ENCODE data around the gene KHK. TPM values are rescaled to one million over a fixed set of nuclear protein-coding genes. Genes with fewer than 3 reads are reported as not detected.

The KHK gene
- 7.8 to 11.8 TPM (median 9.5 TPM) in 5 replicates for total RNA-seq (2022; extraction: Qiagen RNA extraction; ENCODE audit: low read depth)

GRCh38 chr2:27086724-27087593, at the start of gene KHK:
KHK (plus strand) TSS chr2:27086772; CDS start chr2:27087260, 488 bp downstream.

GRCh38 chr2:27050996-27051901, 35.3 kb upstream of the KHK start, which contains the start of gene AGBL5:
AGBL5 (plus strand) TSS chr2:27051668; CDS start chr2:27052959, 1,291 bp downstream.

GRCh38 chr2:27071277-27071989, 15.1 kb upstream of the KHK start, which contains the start of gene OST4:
OST4 (minus strand) TSS chr2:27071654.

GRCh38 chr2:27078267-27079194, 8.0 kb upstream of the KHK start, which contains the start of gene EMILIN1:
EMILIN1 (plus strand) TSS chr2:27078615; CDS start chr2:27079066, 451 bp downstream.

GRCh38 chr2:27118525-27119329, 32.2 kb downstream of the KHK start, which contains the start of gene CGREF1:
CGREF1 (minus strand) TSS chr2:27119128; CDS start chr2:27104366, 14,762 bp downstream.

GRCh38 chr2:27123302-27124150, 37.0 kb downstream of the KHK start, which contains the start of gene ABHD1:
ABHD1 (plus strand) TSS chr2:27123815; CDS start chr2:27123949, 134 bp downstream.

GRCh38 chr2:27133905-27134780, 47.6 kb downstream of the KHK start, which contains the start of gene PREB:
PREB (minus strand) TSS chr2:27134636; CDS start chr2:27134421, 215 bp downstream.

GRCh38 chr2:27139310-27139709, 52.7 kb downstream of the KHK start, which contains the start of gene PRR30:
PRR30 (minus strand) TSS chr2:27139410; CDS start chr2:27138329, 1,081 bp downstream.

GRCh38 chr2:27148801-27149439, 62.3 kb downstream of the KHK start, which contains the start of gene TCF23:
TCF23 (plus strand) TSS chr2:27149004; CDS start chr2:27149134, 130 bp downstream.

Other genes with a start within 250 kb of the KHK start
- 2.9 to 5.5 TPM (median 4.7 TPM) in 5 replicates for gene DPYSL5, start 238.6 kb upstream of the KHK start, total RNA-seq (2022; extraction: Qiagen RNA extraction; ENCODE audit: low read depth)
- gene MAPRE3, start 116.1 kb upstream of the KHK start, total RNA-seq (2022; extraction: Qiagen RNA extraction; ENCODE audit: low read depth), result 9.9 to 14.1 TPM (median 11.9 TPM) in 5 replicates
- 54.4 to 68.6 TPM (median 67.5 TPM) in 5 replicates for gene TMEM214, start 53.8 kb upstream of the KHK start, total RNA-seq (2022; extraction: Qiagen RNA extraction; ENCODE audit: low read depth)
- gene AGBL5, start 35.1 kb upstream of the KHK start, total RNA-seq (2022; extraction: Qiagen RNA extraction; ENCODE audit: low read depth), result 28.3 to 34.2 TPM (median 31.0 TPM) in 5 replicates
- 525 to 622 TPM (median 552 TPM) in 5 replicates for gene OST4, start 15.1 kb upstream of the KHK start, total RNA-seq (2022; extraction: Qiagen RNA extraction; ENCODE audit: low read depth)
- gene EMILIN1, start 8.2 kb upstream of the KHK start, total RNA-seq (2022; extraction: Qiagen RNA extraction; ENCODE audit: low read depth), result 0.32 to 0.56 TPM (median 0.45 TPM) in 5 replicates
- gene CGREF1, start 32.4 kb downstream of the KHK start, total RNA-seq (2022; extraction: Qiagen RNA extraction; ENCODE audit: low read depth), result 5.7 to 8.6 TPM (median 7.6 TPM) in 5 replicates
- 0.98 to 2.3 TPM (median 1.5 TPM) in 5 replicates for gene ABHD1, start 37.0 kb downstream of the KHK start, total RNA-seq (2022; extraction: Qiagen RNA extraction; ENCODE audit: low read depth)
- 48.6 to 60.4 TPM (median 59.1 TPM) in 5 replicates for gene PREB, start 47.9 kb downstream of the KHK start, total RNA-seq (2022; extraction: Qiagen RNA extraction; ENCODE audit: low read depth)
- gene PRR30, start 52.6 kb downstream of the KHK start, total RNA-seq (2022; extraction: Qiagen RNA extraction; ENCODE audit: low read depth), result not detected in 5 replicates
- gene TCF23, start 62.2 kb downstream of the KHK start, total RNA-seq (2022; extraction: Qiagen RNA extraction; ENCODE audit: low read depth), result not detected in 5 replicates
- gene ATRAID, start 125.3 kb downstream of the KHK start, total RNA-seq (2022; extraction: Qiagen RNA extraction; ENCODE audit: low read depth), result 214 to 222 TPM (median 218 TPM) in 5 replicates
- 63.5 to 74.6 TPM (median 69.6 TPM) in 5 replicates for gene SLC5A6, start 125.5 kb downstream of the KHK start, total RNA-seq (2022; extraction: Qiagen RNA extraction; ENCODE audit: low read depth)
- gene CAD, start 130.6 kb downstream of the KHK start, total RNA-seq (2022; extraction: Qiagen RNA extraction; ENCODE audit: low read depth), result 49.8 to 63.2 TPM (median 59.4 TPM) in 5 replicates
- gene SLC30A3, start 176.3 kb downstream of the KHK start, total RNA-seq (2022; extraction: Qiagen RNA extraction; ENCODE audit: low read depth), result 3.0 to 4.1 TPM (median 3.5 TPM) in 5 replicates
- not detected in 5 replicates for gene DNAJC5G, start 188.7 kb downstream of the KHK start, total RNA-seq (2022; extraction: Qiagen RNA extraction; ENCODE audit: low read depth)
- gene TRIM54, start 195.7 kb downstream of the KHK start, total RNA-seq (2022; extraction: Qiagen RNA extraction; ENCODE audit: low read depth), result 0.67 to 1.1 TPM (median 0.72 TPM) in 5 replicates
- 1.0 to 2.5 TPM (median 1.2 TPM) in 5 replicates for gene UCN, start 221.7 kb downstream of the KHK start, total RNA-seq (2022; extraction: Qiagen RNA extraction; ENCODE audit: low read depth)
- 82.3 to 96.7 TPM (median 86.5 TPM) in 5 replicates for gene MPV17, start 236.3 kb downstream of the KHK start, total RNA-seq (2022; extraction: Qiagen RNA extraction; ENCODE audit: low read depth)

Data from A549 treated with GW870086 at 1 μM for 4 hours (cell line).